Measurements from ENCODE around the gene NTM.

NTM gene

DNA sequence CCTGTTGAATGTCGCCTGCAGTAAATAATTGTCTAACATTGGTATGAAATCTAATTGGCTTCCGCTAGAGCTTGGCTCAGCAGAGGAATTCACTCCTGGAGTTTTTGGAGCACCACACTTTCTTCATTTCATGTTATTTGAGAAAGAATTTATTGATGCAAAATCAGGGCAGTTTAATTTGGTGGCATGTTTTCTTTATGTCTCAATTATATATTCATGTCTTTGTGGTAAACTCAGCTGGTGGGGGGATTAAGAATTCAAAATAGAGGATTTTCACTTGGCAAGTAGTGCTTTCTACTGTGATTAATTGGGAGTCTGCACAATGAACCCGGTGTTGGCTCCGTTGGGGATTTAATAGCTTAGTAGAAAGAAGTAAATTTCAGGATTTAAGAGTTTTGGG lies 784.4 kb downstream of the NTM start:
- DNase-seq (ENCODE audit: low read depth) = no peak

GRCh38 chr11:132158091-132158490 lies 787.7 kb downstream of the NTM start:
- no peak for DNase-seq (ENCODE audit: low read depth)

- no peak for DNase-seq (ENCODE audit: low read depth)
Observed at GRCh38 chr11:132158696-132159095, 788.3 kb downstream of the NTM start.

- DNase-seq (ENCODE audit: low read depth) = no peak
Observed at GRCh38 chr11:132161403-132162078, 791.1 kb downstream of the NTM start.

DNA sequence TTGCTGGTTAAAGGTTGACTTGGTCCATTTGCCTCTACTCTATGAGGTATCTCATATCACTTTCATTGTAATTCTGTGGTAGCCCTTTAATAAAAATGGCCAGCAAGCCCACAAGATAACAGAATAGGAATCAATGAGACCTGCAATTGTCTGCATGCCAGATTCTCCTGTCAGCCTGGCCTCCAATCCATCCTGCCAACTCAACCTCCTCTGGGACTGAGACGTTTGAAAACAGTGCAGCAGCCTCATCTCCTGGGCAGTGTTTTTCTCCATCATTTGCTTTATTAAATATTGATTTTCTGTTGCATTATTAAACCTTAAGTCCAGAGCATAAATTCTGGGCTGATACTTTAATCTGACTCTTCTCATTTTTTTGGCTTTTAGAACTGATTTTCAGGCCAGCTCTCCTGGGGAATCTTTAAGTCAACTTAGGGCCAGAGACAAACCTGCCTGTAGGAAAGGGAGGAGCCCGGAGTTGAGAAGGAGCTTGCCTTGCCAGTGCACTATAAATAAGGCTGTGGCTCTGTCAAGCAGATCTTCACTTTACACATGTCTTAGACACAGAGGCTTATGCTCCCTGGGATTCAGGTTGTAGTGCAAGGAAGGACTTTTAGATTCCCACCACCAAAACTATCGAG lies 798.0 kb downstream of the NTM start:
- DNase-seq (ENCODE audit: low read depth) = no peak

GRCh38 chr11:132171031-132171430 lies 800.6 kb downstream of the NTM start:
- no peak for DNase-seq (ENCODE audit: low read depth)

GRCh38 chr11:132174362-132175255 lies 804.2 kb downstream of the NTM start:
- DNase-seq (ENCODE audit: low read depth) = no peak

DNA sequence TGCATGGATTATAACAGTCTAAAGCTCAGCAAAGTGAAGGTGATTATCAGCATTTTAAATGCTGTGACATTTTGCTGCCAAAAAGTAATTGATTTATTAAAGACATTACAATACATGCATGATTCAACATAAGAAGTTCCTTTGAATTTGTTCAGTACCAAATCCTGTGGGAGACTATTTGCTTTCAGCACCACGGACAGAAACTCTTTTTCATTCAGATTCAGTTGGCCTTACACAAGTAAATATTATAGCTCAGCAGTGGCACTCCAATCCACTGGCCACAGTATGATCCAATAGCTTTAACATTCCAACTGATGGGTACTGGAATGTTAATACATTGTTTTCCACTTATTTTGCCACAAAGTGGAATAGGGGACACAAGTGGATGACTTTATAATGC lies 806.7 kb downstream of the NTM start:
- no peak for DNase-seq (ENCODE audit: low read depth)

GRCh38 chr11:132184079-132184478 lies 813.7 kb downstream of the NTM start:
- DNase-seq (ENCODE audit: low read depth) = no peak

DNA sequence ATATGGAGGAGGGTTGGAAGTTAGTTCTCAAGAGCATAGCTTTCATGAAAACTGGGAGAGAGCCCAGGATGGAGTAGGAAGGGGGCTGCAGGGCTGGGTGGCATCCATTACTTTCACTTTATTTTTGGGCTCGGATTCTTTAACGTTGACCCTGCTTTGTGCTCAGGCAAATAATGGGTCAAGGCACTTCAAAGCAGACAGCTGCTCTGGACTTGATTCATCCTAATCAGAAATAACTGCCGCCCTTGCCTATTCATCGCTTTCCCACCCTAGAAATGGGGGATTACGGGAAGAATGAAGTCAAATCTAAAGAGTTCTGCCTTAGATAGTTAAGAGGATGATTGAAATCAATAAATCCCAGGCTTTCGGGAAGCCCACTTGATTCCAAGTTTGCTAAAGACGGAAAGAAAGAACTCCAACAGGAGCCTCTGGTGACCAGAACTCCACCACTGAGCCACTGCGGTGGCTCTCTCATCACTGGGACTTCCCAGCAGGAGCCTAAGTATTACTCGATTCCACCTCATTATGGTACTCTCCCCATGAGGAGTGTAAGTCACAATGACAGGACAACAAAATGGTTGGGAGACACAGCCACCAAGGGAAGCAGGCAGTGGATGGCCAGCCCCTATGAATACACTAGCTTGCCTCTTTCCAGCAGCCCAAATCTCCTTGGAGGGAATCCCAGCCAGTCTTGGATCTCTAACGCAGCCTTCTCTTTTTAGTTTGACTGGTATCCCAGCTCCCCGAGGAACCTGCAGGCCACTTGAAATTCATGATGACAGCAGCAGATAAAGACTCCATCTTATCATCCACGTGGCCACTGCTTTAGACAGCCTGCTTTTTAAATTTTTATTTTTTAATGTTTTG lies 815.5 kb downstream of the NTM start:
- no peak for DNase-seq (ENCODE audit: low read depth)

DNA sequence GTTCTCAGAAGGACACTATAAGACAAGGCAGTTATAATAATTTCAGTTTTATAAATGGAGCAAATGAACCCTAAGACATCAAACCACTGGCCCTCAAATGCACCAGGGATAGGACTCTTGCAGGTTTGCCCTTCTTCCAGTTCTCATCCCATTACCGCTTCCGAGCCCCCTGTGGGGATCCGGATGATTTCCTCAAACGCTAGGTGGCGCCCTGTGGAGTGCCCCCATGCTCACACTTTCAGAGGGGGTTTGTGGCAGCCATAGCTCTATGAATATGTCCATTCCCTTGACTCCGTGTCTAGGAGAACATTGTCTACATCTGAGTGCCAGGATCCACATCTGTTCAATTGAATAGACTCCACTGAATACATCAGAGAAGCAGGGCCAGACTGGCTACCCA lies 816.3 kb downstream of the NTM start:
- no peak for DNase-seq (ENCODE audit: low read depth)

GRCh38 chr11:132187386-132187785 lies 817.0 kb downstream of the NTM start:
- DNase-seq (ENCODE audit: low read depth) = no peak

DNA sequence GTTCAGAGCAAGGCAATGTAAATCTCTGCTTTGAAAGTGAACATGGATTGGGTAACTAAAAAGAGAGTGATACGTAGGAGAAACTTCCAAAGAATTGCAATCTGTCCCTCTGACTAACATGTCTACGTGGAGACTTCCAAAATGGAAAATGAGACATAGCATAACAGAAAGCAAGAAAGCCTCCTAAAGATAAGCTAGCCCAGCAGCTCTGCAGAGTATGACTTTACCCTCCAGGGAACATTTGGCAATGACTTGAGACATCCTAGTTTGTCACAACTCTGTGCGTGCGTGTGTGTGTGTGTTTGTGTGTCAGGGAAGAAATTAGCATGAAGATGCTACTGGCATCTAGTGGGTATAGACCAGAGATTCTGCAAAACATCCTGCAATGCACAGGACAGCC lies 817.4 kb downstream of the NTM start:
- DNase-seq (ENCODE audit: low read depth) = no peak

DNA sequence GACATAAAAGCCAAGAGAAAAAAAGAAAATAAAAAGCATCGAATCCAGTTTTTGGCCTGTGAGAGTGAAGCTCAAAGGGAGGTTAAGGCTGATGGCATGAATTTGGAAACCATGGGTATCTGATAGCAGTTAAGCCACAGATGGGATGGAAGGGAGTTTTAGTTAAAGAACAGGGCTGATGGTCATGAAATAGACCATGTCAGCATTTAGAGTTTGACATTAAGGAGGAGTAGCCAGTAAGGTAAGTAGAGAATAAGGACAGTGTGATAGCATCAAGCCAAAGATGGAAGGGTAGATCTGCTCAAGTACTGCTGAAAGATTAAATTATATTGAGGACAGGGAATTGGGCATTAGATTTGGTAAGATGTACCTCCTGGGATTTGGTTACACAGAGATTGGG lies 826.5 kb downstream of the NTM start:
- no peak for DNase-seq (ENCODE audit: low read depth)

- DNase-seq (ENCODE audit: low read depth) = no peak
Observed at GRCh38 chr11:132200353-132200936, 830.0 kb downstream of the NTM start.

GRCh38 chr11:132202621-132203020 lies 832.2 kb downstream of the NTM start:
- no peak for DNase-seq (ENCODE audit: low read depth)

GRCh38 chr11:132205006-132205405 lies 834.6 kb downstream of the NTM start:
- DNase-seq (ENCODE audit: low read depth) = no peak

GRCh38 chr11:132205496-132205895 lies 835.1 kb downstream of the NTM start:
- DNase-seq (ENCODE audit: low read depth) = no peak

GRCh38 chr11:132206993-132207392 lies 836.6 kb downstream of the NTM start:
- no peak for DNase-seq (ENCODE audit: low read depth)

DNA sequence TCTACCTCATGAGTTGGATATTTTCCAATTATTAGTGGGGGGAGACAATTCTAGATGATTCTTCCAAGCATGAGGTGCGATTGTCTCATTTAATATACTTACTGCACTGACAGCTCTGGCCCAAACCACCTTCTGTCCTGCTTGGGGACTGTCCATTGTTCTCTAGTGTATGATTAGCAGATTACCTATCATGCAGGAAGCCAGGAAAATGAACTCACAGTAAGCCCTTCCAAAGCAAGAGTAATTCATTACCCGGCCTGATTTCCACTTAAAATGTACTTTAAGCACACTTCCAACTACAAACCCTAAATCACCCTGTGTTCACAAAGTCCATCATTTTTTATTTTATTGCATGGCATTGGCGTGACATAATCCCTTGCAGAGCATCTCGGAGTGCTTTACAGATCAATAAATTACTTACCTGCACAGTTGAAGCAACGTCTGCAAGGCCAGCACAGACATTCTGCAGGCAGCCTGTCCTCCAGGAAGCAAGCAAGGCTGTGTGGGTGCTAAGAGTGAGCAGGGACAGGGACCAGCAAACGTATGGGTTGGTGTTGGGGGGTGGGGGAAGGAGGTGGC lies 838.2 kb downstream of the NTM start:
- no peak for DNase-seq (ENCODE audit: low read depth)

DNA sequence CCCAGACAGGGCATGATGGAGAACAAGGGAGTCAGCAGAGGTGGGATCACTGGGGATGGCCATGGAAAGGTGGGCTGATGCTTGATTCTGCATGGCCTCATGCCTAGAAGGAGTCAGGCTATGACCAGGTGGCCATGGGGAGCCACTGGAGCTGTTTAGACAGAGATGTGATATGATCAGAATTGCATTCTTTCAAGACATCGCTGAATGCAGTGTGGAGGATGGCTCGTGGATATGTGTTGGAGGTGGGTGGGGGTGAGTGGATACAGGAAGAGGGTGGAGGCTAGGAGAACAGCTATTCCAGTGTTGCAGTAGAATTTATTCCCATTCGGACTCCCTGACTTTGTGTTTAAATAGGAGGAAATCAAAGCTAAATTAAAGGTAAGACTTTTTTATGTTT lies 841.1 kb downstream of the NTM start:
- DNase-seq (ENCODE audit: low read depth) = no peak

Measured in activated T-helper 1 cell treated with Interleukin-2 at 50 U/mL for 16 hours (primary cell).